ENCODE data around the gene CAMK1D.
A peak's percentile ranks its signal among the peaks of the same experiment; 100 is the strongest.

- TF ChIP-seq CTCF (IDR thresholded peaks at IDR 0.05), result no peak
- TF ChIP-seq POLR2A (IDR thresholded peaks at IDR 0.05), result no peak
- TF ChIP-seq POLR2AphosphoS5 (IDR thresholded peaks at IDR 0.05), result peak in 1 of 3 donors; percentile 19
Measured at GRCh38 chr10:12638103-12638502, 288.8 kb downstream of the CAMK1D start.
